CD14-positive monocyte (primary cell): ENCODE measurements around the gene B3GALT4. TPM values are rescaled to one million over a fixed set of nuclear protein-coding genes. Genes with fewer than 3 reads are reported as not detected.

Source experiments
- DNase-seq, 3 donors: peaks; one replicate each; pipeline ENCODE4 v3.0.0-alpha.2; 2011 to 2022
- H2AFZ ChIP-seq: 2 replicates; pipeline ENCODE4 v1.6.0; 2012; ENCODE audit warnings: mild to moderate bottlenecking, low read depth, low read length, inconsistent platforms; ENCODE audit not compliant: insufficient read depth, poor library complexity, severe bottlenecking
- H3K27ac ChIP-seq, 2 donors: 1 replicate in 1 of 2; 2 replicates in 1 of 2; pipeline ENCODE4 v1.5.1; 2012 to 2013; ENCODE audit warnings: low read length in 2 of 2, control low read depth in 1 of 2, inconsistent platforms in 1 of 2, low read depth in 1 of 2, mild to moderate bottlenecking in 1 of 2
- H3K27me3 ChIP-seq, 2 donors: one replicate each; pipeline versions ENCODE4 v1.6.0 to v1.6.1; 2011 to 2013; ENCODE audit warnings: low read length in 2 of 2; ENCODE audit not compliant: control insufficient read depth in 2 of 2, insufficient read depth in 2 of 2
- H3K36me3 ChIP-seq, 2 donors: replicated peaks in 1 of 2; 1 replicate in 1 of 2; 2 replicates in 1 of 2; pipeline versions ENCODE4 v1.5.1 to v1.6.1; 2012 to 2013; ENCODE audit warnings: low read length in 2 of 2, control low read depth in 1 of 2, inconsistent platforms in 1 of 2, mild to moderate bottlenecking in 1 of 2; ENCODE audit not compliant: insufficient read depth in 2 of 2, control insufficient read depth in 1 of 2
- H3K4me1 ChIP-seq, 2 donors: 1 replicate in 1 of 2; 2 replicates in 1 of 2; pipeline versions ENCODE4 v1.5.1 to v1.6.1; 2012 to 2013; ENCODE audit warnings: low read length in 2 of 2, control low read depth in 1 of 2, inconsistent platforms in 1 of 2, mild to moderate bottlenecking in 1 of 2, moderate library complexity in 1 of 2; ENCODE audit not compliant: insufficient read depth in 2 of 2, control insufficient read depth in 1 of 2
- H3K4me2 ChIP-seq: replicated peaks from 2 replicates; pipeline ENCODE3; 2012; ENCODE audit warnings: low read length, moderate library complexity, mild to moderate bottlenecking; ENCODE audit not compliant: poor library complexity, severe bottlenecking; ENCODE audit errors: extremely low read depth
- H3K4me3 ChIP-seq, 3 experiments: fragments of 200-600 bp in 1 of 3; sonication (generic) in 1 of 3; replicated peaks in 1 of 3; 1 replicate in 2 of 3; 2 replicates in 1 of 3; pipeline ENCODE4 v1.5.1; 2011 to 2013; ENCODE audit warnings: low read length in 3 of 3, mild to moderate bottlenecking in 3 of 3, control low read depth in 2 of 3, low read depth in 2 of 3, inconsistent platforms in 1 of 3, moderate library complexity in 1 of 3
- H3K79me2 ChIP-seq: 2 replicates; pipeline ENCODE4 v1.6.0; 2012; ENCODE audit warnings: mild to moderate bottlenecking, control low read depth, inconsistent platforms, low read length, moderate library complexity; ENCODE audit not compliant: insufficient read depth
- H3K9ac ChIP-seq: 2 replicates; pipeline ENCODE4 v1.6.0; 2017; ENCODE audit warnings: low read length, mild to moderate bottlenecking; ENCODE audit not compliant: insufficient read depth, poor library complexity, severe bottlenecking
- H3K9me3 ChIP-seq, 2 donors: replicated peaks in 1 of 2; 1 replicate in 1 of 2; 2 replicates in 1 of 2; pipeline versions ENCODE4 v1.5.1 to v1.6.1; 2012 to 2013; ENCODE audit warnings: low read length in 2 of 2, control low read depth in 1 of 2; ENCODE audit not compliant: control insufficient read depth in 1 of 2, insufficient read depth in 1 of 2
- H4K20me1 ChIP-seq: 2 replicates; pipeline ENCODE4 v1.6.0; 2012; ENCODE audit warnings: mild to moderate bottlenecking, low read length, control low read depth, moderate library complexity; ENCODE audit not compliant: insufficient read depth
- H3K27ac Mint-ChIP-seq, 7 donors: one replicate each; pipeline ENCODE4 v1.8.0; 2020; ENCODE audit warnings: mild to moderate bottlenecking in 7 of 7, mixed read lengths in 7 of 7, moderate library complexity in 6 of 7, inconsistent platforms in 2 of 7
- H3K27me3 Mint-ChIP-seq, 3 donors: one replicate each; pipeline ENCODE4 v1.8.0; 2021 to 2022; ENCODE audit warnings: low read depth in 3 of 3, mild to moderate bottlenecking in 3 of 3, mixed read lengths in 3 of 3, moderate library complexity in 3 of 3, inconsistent platforms in 1 of 3
- H3K36me3 Mint-ChIP-seq, 2 donors: one replicate each; pipeline ENCODE4 v1.8.0; 2020; ENCODE audit warnings: mixed read lengths in 2 of 2, inconsistent platforms in 1 of 2, mild to moderate bottlenecking in 1 of 2
- H3K4me1 Mint-ChIP-seq: one replicate; pipeline ENCODE4 v1.8.0; 2020; ENCODE audit warnings: mild to moderate bottlenecking, mixed read lengths
- H3K4me3 Mint-ChIP-seq, 2 donors: one replicate each; pipeline ENCODE4 v1.8.0; 2020; ENCODE audit warnings: mild to moderate bottlenecking in 2 of 2, mixed read lengths in 2 of 2, moderate library complexity in 1 of 2
- H3K9me3 Mint-ChIP-seq, 7 donors: one replicate each; pipeline ENCODE4 v1.8.0; 2020 to 2022; ENCODE audit warnings: mixed read lengths in 7 of 7, mild to moderate bottlenecking in 6 of 7, moderate library complexity in 6 of 7, inconsistent platforms in 2 of 7
- WGBS: methylation state at CpG from one replicate; pipeline ENCODE4 v1.1.5; 2013; ENCODE audit warnings: missing lambda C conversion rate; ENCODE audit not compliant: insufficient coverage; 5-methylcytosine and 5-hydroxymethylcytosine counted together
- intact Hi-C, 2 donors: fragments of 100-400 bp; cut with micrococcal nuclease; formaldehyde crosslinking; loops; one replicate each; pipeline versions ENCODE4 v1.15.0 to v1.15.1; 2023
- polyA plus RNA-seq, 3 donors: library from polyadenylated mRNA; depleted of rRNA in 1 of 3; unstranded in 2 of 3; stranded (reverse) in 1 of 3; fragments of 300-500 nt in 2 of 3; fragments of >200 nt in 1 of 3; fragmentation: Illumina TruSeq in 2 of 3; gene quantifications; 1 replicate in 2 of 3; 2 replicates in 1 of 3; pipeline ENCODE4 v1.2.3, GENCODE V29; 2012 to 2021
- TF ChIP-seq, protein P1 (sequence below): fragments of 200-600 bp; IDR thresholded peaks from one replicate; pipeline ENCODE4 v1.8.0; 2022; ENCODE audit warnings: antibody characterized with exemption, mild to moderate bottlenecking

B3GALT4 gene
- polyA plus RNA-seq, 3 donors: 6.5 to 32.2 (median 28.5) TPM

DNA sequence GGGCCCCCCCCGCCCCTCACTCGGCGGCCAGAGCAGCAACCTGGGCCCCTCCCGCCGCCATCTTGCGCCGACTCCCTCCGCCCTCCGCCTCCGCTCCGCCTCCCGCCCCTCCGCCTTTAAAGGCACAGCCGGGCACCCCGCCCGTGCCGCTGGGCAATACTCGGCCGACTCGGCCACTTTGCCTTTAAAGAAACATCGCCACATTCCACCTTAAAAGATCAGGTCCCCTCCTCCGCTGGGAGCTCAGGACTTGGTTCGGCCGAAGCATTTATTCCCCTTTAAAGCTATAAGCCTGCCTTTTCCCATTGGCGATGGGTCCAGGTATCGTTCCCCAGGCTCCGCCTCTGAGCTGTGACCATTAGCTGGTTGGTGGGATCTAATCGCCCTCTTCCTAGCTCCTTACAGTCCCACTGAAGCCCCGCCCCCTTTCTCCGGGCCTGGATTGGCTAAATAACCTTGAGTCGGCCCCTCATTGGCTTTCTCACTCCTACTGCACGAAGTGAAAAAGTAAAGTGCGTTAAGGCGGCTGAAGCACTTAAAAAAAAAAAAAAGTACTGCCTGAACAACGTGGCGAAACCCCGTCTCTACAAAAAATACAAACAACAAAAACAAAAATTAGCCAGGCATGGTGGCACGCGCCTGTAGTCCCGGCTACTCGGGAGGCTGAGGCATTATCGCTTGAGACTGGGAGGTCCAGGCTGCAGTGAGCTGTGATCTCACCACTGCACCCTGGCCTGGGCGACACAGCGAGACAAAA lies 40.9 kb downstream of the B3GALT4 start, which contains the start of gene ZBTB22:
Gene ZBTB22, minus strand, starts transcription at position 76 of the 757 bp plus-strand sequence. CDS start 828 bp downstream, outside the sequence.
- Histone ChIP-seq H3K27ac (peak within 1 kb of the TSS; percentile 77), H4K20me1 (peaks cover 49% of the 10 kb centered on the region), H3K4me1 (peaks cover 62 to 74% of the 10 kb centered on the region in 2 donors), H3K9ac (peak within 1 kb of the TSS; percentile 60), H3K79me2 (peaks cover 85% of the 10 kb centered on the region), H3K36me3 (peaks cover 28 to 38% of the 10 kb centered on the region in 2 donors), H3K9me3 (no peaks in the 10 kb centered on the region), H3K27me3 (no peaks in the 10 kb centered on the region), H3K4me3 (peak within 1 kb of the TSS; percentile 50 to 99 (median 89)), H2AFZ (peak within 1 kb of the TSS; percentile 87), H3K4me2 (peak within 1 kb of the TSS; percentile 82)
- intact Hi-C loops: loop anchor here in 1 of 2 donors (10.0 kb wide), 1 partner anchor 97 kb away; the partner anchor contains the start of genes CUTA and PHF1
- H3K4me3 Mint-ChIP-seq: peak within 1 kb of the TSS; percentile 98
- under 1% methylated on average over 33 of the region's 44 CpGs for WGBS
- peaks cover 0 to 2% (median 1%) of the 10 kb centered on the region in 3 donors for H3K27me3 Mint-ChIP-seq
- peak; percentile 95 to 97 (median 95) for DNase-seq
- H3K9me3 Mint-ChIP-seq: peaks cover 0 to 6% (median 1%) of the 10 kb centered on the region in 7 donors
- TF ChIP-seq, protein P1, sequence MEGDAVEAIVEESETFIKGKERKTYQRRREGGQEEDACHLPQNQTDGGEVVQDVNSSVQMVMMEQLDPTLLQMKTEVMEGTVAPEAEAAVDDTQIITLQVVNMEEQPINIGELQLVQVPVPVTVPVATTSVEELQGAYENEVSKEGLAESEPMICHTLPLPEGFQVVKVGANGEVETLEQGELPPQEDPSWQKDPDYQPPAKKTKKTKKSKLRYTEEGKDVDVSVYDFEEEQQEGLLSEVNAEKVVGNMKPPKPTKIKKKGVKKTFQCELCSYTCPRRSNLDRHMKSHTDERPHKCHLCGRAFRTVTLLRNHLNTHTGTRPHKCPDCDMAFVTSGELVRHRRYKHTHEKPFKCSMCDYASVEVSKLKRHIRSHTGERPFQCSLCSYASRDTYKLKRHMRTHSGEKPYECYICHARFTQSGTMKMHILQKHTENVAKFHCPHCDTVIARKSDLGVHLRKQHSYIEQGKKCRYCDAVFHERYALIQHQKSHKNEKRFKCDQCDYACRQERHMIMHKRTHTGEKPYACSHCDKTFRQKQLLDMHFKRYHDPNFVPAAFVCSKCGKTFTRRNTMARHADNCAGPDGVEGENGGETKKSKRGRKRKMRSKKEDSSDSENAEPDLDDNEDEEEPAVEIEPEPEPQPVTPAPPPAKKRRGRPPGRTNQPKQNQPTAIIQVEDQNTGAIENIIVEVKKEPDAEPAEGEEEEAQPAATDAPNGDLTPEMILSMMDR: no peak
- peaks cover 71% of the 10 kb centered on the region for H3K4me1 Mint-ChIP-seq
- peak within 1 kb of the TSS; percentile 97 to 100 (median 98) for H3K27ac Mint-ChIP-seq
- H3K36me3 Mint-ChIP-seq: peaks cover 31 to 43% of the 10 kb centered on the region in 2 donors

DNA sequence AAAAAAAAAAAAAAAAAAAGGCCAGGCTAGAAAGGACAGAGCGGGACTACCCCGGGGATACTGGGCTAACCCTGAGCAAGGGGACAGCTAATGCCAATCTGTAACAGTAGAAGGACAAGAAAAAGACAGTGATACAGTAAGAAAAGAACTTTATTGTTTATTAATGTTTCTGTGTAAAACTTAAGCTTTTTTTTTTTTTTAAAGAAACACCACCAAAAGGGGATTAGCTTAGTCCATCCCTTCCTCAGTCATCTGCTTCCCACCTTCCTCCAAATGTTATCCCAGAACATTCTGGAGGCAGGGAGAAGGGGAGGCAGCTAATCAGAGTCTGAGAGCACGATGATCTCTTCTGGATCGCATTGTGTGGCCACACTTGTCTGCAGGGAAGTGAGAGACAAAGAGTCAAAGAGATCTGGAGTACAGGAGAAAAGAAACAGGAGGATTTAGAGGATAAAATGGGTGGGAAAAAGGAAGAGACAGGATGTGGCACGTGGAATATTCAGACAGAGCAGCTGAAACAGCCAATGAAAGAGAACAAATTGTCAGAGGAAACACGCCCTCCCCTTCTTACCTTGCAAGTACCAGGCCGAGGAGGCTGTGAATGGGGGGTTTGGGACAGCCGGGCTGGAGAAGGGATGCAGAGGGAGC lies 41.6 kb downstream of the B3GALT4 start:
- H3K9me3 Mint-ChIP-seq: peaks cover 0 to 4% (median 1%) of the 10 kb centered on the region in 7 donors
- DNase-seq: no peak
- H3K36me3 ChIP-seq: peaks cover 28 to 38% of the 10 kb centered on the region in 2 donors
- peak overlapping the region; percentile 87 for H2AFZ ChIP-seq
- peak overlapping the region; percentile 60 for H3K9ac ChIP-seq
- peaks cover 64 to 78% of the 10 kb centered on the region in 2 donors for H3K4me1 ChIP-seq
- intact Hi-C loops: loop anchor here in 1 of 2 donors (10.0 kb wide), 1 partner anchor 96 kb away; the partner anchor contains the start of genes CUTA and PHF1
- H3K9me3 ChIP-seq: no peaks in the 10 kb centered on the region
- peak overlapping the region in 2 of 3 experiments; percentile 89 to 99 for H3K4me3 ChIP-seq
- H3K4me1 Mint-ChIP-seq: peaks cover 75% of the 10 kb centered on the region
- 80% methylated on average over 5 of the region's 8 CpGs for WGBS
- peak overlapping the region; percentile 82 for H3K4me2 ChIP-seq
- TF ChIP-seq, protein P1: no peak
- H3K36me3 Mint-ChIP-seq: peaks cover 31 to 43% of the 10 kb centered on the region in 2 donors
- peaks cover 0 to 2% (median 0%) of the 10 kb centered on the region in 3 donors for H3K27me3 Mint-ChIP-seq
- peak overlapping the region; percentile 98 for H3K4me3 Mint-ChIP-seq
- H3K27ac Mint-ChIP-seq: peak overlapping the region; percentile 96 to 99 (median 98)
- H4K20me1 ChIP-seq: peaks cover 45% of the 10 kb centered on the region
- peak overlapping the region; percentile 77 for H3K27ac ChIP-seq
- H3K79me2 ChIP-seq: peaks cover 78% of the 10 kb centered on the region
- H3K27me3 ChIP-seq: no peaks in the 10 kb centered on the region
